ENCODE measurements around the gene LHFPL6.

GRCh38 chr13:39505151-39505550 lies 97.8 kb downstream of the LHFPL6 start:
- TF ChIP-seq CTCF (IDR thresholded peaks at IDR 0.05): no peak
- TF ChIP-seq POLR2AphosphoS5 (IDR thresholded peaks at IDR 0.05; ENCODE audit: low read depth, low read length): no peak
- no peak for TF ChIP-seq TCF7L2 (IDR thresholded peaks at IDR 0.05; ENCODE audit: low read depth, low read length)
- no peak for TF ChIP-seq REST (IDR thresholded peaks at IDR 0.05; ENCODE audit: insufficient read depth in 1 of 2, low read depth in 2 of 2, low read length in 1 of 2)

Data from Panc1 (cell line).